GM06990 (cell line): ENCODE results near the gene SLC6A20.

ENCODE experiments used
- DNase-seq: peaks from one replicate; pipeline ENCODE4 v3.0.0-alpha.2; 2011; ENCODE audit not compliant: insufficient read length; ENCODE audit errors: extremely low read depth
- H3K27me3 ChIP-seq: replicated peaks from 2 replicates; pipeline ENCODE4 v1.6.0; 2011; ENCODE audit warnings: low read length; ENCODE audit not compliant: control insufficient read depth, insufficient read depth
- H3K36me3 ChIP-seq: 2 replicates; pipeline ENCODE4 v1.5.1; 2011; ENCODE audit warnings: low read length; ENCODE audit not compliant: control insufficient read depth, insufficient read depth
- H3K4me3 ChIP-seq: replicated peaks from 2 replicates; pipeline ENCODE4 v1.5.1; 2011; ENCODE audit warnings: low read depth, mild to moderate bottlenecking, control low read depth, low read length
- CTCF ChIP-seq: IDR thresholded peaks from 2 replicates; pipeline ENCODE4 v1.5.1; 2011; ENCODE audit warnings: low read length, control low read depth, mild to moderate bottlenecking, inconsistent platforms; ENCODE audit not compliant: insufficient read depth, poor library complexity, severe bottlenecking

The SLC6A20 gene

GRCh38 chr3:45787551-45787950 lies 8.8 kb downstream of the SLC6A20 start:
- TF ChIP-seq CTCF = no peak
- Histone ChIP-seq H3K36me3 (no peaks in the 10 kb centered on the region), H3K27me3 (no peaks in the 10 kb centered on the region; the same call in none of the 2 replicates), H3K4me3 (no peak overlapping the region)
- no peak for DNase-seq

- no peak overlapping the region for H3K4me3 ChIP-seq
- no peak for DNase-seq
- no peaks in the 10 kb centered on the region for H3K36me3 ChIP-seq
- TF ChIP-seq CTCF = no peak
- H3K27me3 ChIP-seq = peaks cover 1% of the 10 kb centered on the region
These were observed 9.4 kb downstream of the SLC6A20 start for GRCh38 chr3:45786801-45787495.

GRCh38 chr3:45785605-45786150 lies 10.7 kb downstream of the SLC6A20 start:
- no peak for TF ChIP-seq CTCF
- DNase-seq = no peak
- Histone ChIP-seq H3K36me3 (no peaks in the 10 kb centered on the region), H3K27me3 (peaks cover 1% of the 10 kb centered on the region), H3K4me3 (no peak overlapping the region)

GRCh38 chr3:45783667-45784066 lies 12.7 kb downstream of the SLC6A20 start:
- Histone ChIP-seq H3K27me3 (peaks cover 1% of the 10 kb centered on the region), H3K36me3 (no peaks in the 10 kb centered on the region), H3K4me3 (no peak overlapping the region)
- TF ChIP-seq CTCF = no peak
- no peak for DNase-seq

- no peak for TF ChIP-seq CTCF
- peaks cover 1% of the 10 kb centered on the region for H3K27me3 ChIP-seq
- H3K4me3 ChIP-seq = no peak overlapping the region
- no peaks in the 10 kb centered on the region for H3K36me3 ChIP-seq
- no peak for DNase-seq
These were observed 14.0 kb downstream of the SLC6A20 start for GRCh38 chr3:45782381-45782780.
